Subcutaneous adipose tissue (tissue), 4 donors: ENCODE data around the gene ZNF565. TPM values are rescaled to one million over a fixed set of nuclear protein-coding genes. Genes with fewer than 3 reads are reported as not detected.

Source experiments
- CTCF ChIP-seq: fragments of 450-650 bp; IDR thresholded peaks from one replicate; pipeline ENCODE4 v1.5.1; 2016; ENCODE audit warnings: low read depth, mild to moderate bottlenecking, control low read depth, antibody characterized with exemption, moderate library complexity
- total RNA-seq, 4 donors: library from RNA; depleted of rRNA; stranded (reverse); fragments of >200 nt; gene quantifications; one replicate each; pipeline ENCODE4 v1.1.0, GENCODE V29; 2016

Gene ZNF565
- total RNA-seq, 4 donors from 2014 or later = 2.9 to 6.6 (median 5.1) TPM

GRCh38 chr19:36151144-36152018 lies 63.1 kb downstream of the ZNF565 start:
- no peak for TF ChIP-seq CTCF

GRCh38 chr19:36150586-36150985 lies 63.9 kb downstream of the ZNF565 start:
- TF ChIP-seq CTCF = no peak

- TF ChIP-seq CTCF = no peak
Measured at GRCh38 chr19:36149673-36150406, 64.6 kb downstream of the ZNF565 start.

- TF ChIP-seq CTCF = no peak
Measured at GRCh38 chr19:36144624-36145023, 69.8 kb downstream of the ZNF565 start.

- TF ChIP-seq CTCF = no peak
Measured at GRCh38 chr19:36142496-36142895, 72.0 kb downstream of the ZNF565 start.

GRCh38 chr19:36142046-36142445 lies 72.4 kb downstream of the ZNF565 start:
- no peak for TF ChIP-seq CTCF
